Stimulated activated CD4-positive, alpha-beta T cell treated with anti-CD3 and anti-CD28 coated beads, TNF-alpha, amount 100 ng/mL, for 4 hours (primary cell): ENCODE results near the gene ACSF2.
"Not testable (repeated sequence)": the region's sequence is repeated elsewhere in the genome, so short reads cannot be mapped to it uniquely, and the experiment has no call there.

Source experiments
- DNase-seq, 3 experiments: peaks; one replicate each; pipeline ENCODE4 v3.0.0-alpha.2; 2020; ENCODE audit warnings: low read depth in 3 of 3

The ACSF2 gene

DNA sequence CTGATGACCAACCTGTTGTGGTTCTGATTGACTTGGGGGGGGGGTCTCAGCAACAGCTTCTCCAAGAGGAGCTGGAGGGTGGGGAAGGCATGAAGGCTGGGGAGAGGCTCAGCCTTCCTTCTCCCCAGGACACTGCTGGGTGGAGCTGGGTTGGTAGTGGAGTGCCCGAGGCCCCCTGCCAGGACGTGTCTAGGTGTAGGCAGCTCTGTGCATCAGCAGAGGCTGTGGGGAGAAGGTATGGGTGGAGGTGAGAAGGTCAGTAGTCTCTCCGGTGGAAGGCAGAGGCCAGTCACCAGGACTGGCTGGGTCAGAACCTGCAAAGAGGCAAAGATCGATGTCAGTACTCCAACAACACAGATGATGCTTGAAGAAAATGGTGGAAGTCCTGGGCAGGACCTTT is 38.7 kb downstream of the ACSF2 start:
- no peak for DNase-seq

GRCh38 chr17:50465171-50465570 is 39.2 kb downstream of the ACSF2 start:
- no peak for DNase-seq

DNA sequence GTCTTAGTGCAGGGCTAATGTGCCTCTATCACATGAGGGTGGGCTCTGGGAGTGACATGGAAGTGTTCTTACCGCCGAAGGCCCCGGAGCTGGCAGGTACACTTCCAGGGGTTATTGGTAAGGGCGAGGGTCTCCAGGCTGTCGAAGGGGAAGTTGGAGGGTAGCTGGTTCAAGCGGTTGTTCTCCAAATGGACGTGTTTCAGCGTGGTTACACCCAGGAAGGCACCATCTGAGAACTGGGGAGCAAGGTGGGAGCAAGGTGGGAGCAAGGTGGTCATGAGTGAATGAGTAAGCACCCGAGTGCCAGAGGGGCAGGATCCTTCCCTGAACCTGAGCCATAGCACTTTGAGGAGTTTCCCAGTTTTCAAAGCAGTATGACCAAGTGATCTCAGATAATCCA is 39.6 kb downstream of the ACSF2 start:
- DNase-seq, result no peak

GRCh38 chr17:50466371-50467113 is 40.5 kb downstream of the ACSF2 start:
- DNase-seq, result no peak

DNA sequence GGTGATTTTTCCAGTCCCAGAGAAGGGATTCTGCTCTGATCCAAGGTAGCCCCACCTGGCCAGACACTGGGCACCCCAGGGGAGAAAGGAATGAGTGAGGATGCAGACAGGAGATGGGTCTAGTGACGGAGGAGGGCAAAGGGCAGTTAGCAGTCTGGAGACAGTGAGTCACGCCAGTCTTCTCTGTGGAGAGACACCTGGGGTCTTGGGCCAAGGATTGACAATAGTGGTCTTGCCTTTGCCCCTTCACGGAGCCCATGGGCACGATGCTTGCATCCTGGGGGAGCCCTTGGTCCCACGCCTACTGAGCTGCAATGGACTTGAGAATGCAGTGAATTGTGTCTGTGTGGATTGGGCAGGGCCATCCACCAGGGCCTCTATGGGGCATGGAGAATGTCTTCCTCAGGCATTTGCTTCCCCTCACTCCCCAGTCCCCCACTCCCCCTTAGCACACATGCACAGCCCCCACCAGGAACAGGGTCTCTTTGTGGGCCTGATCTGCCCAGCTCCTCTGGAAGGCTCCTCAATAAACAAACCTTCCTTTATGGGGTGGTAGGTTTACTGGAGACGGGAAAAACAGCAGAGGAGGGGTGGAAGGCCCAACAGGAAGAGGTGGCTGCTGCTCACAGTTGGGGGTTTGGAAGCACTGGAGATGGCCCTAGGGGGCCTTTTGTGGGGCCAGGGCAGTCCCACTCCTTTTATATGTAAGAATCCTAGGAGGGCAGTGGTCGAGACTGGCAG is 41.3 kb downstream of the ACSF2 start:
- no peak for DNase-seq

DNA sequence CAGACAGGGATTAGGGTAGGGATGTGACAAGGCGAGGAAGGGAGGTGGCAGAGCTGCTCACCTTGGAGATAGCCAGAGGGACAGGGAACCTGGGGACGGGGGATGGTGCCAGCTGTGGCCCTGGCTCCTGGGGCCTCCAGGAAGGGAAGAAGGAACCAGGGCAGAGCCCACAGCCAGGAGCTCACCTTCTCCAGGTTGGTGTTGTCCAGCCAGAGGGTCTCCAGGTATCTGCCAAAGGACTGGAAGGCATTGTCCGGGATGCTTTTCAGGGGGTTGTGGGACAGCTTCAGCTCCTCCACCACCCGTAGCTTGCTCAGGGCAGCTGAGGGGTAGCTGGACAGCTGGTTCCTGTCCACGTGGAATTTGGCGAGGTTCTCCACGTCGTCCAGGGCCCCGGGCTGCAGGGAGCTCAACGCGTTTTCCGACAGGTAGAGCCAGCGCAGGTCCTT is 41.9 kb downstream of the ACSF2 start:
- DNase-seq, result no peak

DNA sequence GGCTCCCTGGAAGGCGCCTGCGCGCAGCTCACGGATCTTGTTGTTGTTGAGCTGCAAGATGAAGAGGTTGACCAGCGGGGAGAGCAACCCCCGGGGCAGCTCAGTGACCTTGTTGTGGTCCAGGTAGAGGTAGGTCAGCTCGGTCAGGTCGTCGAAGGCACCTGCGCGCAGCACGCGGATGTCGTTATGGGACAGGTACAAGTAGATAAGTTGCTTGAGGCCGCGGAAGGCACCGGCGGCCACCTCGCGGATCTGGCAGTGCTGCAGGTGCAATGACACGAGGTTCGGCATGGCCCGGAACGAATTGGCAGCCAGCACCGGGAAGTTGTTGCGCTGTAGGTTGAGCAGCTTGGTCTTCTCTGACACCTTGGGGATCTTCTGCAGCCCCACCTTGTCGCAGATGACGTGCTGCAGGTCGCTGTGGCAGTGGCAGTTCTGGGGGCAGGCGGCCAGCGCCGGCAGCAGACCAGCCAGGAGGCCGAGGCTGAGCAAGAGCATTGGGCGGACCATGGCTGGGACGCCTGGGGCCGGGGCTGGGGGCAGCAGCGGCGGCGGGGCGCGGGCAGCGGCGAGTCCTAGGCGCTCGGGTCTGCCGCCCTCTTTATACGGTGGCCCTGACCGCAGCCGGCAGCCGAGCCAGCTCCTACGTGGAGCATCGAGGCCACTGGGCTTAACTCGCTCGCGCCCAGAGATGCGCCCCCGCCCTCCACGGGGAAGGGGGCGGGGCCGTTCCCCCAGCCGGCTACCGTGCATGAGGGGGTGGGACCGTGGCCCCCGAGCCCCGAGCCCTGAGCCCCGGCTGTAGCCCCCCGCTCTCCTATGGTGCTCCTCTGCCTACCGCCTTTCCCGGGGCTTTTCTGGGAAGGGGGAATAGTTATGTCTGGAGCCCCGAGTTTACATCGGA is 42.5 kb downstream of the ACSF2 start, which contains the start of gene CHAD:
TSS of gene CHAD (minus strand) at position 577 of the 904 bp plus-strand sequence. CDS start at position 510, 67 bp downstream.
- DNase-seq, result no peak

DNA sequence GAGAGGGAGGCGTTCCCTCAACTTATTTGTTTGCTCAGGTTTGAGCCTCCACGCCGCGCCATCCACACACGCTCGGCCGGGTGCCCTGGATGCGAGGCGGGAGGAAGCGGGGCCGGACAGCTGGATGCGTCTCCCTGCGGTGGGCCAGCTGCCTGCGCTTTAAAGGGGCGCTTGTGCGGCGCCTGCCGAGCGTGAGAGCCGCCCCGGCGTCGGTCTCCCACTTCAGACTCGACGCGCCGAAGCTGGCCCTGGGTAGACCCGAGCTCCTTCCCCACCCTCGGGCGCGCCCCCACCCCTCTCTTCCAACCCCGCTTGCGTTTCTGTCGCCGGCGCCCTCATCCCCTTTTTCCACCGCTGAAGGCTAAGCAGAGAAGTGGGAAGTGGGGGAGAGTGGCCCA is 43.2 kb downstream of the ACSF2 start:
- no peak for DNase-seq

- no peak for DNase-seq
Measured at GRCh38 chr17:50469671-50470305, 43.8 kb downstream of the ACSF2 start.

DNA sequence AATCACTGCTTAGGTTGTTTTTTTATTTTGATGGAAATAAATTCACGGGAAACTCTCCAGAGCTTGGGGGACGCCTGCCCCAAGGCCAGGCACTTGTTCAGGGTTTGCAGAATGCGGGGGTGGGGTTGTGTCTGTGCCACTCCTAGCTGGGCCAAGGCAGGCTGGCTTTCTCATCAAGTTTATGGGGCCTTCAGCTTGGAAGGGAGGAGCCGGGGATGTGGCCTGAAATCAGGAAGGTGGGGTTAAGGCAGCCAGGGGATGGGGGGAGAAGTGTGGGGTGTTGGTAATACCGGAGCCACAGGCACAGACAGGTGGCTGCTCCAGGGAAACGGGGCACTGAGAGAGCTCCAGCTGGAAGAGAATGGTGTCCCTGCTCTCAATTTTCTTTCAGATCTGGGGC is 44.4 kb downstream of the ACSF2 start:
- DNase-seq, result no peak

GRCh38 chr17:50471009-50471905 is 45.2 kb downstream of the ACSF2 start:
- DNase-seq, result no peak

DNA sequence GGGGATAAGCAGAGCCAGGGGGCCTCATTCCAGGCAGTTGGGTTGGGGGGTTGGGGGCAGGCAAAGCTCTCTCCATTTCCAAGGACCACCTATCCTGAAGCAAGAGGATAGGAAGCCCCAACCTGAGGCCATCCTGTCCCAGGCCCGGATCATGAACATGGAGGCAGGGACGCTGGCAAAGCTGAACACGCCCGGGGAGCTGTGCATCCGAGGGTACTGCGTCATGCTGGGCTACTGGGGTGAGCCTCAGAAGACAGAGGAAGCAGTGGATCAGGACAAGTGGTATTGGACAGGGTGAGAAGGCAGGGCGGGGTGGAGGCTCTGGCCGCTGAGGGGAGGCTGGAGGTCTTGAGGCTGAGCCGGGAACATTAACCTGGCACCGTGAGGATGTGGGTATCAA is 46.3 kb downstream of the ACSF2 start:
- DNase-seq, result no peak

GRCh38 chr17:50472761-50473161 is 46.7 kb downstream of the ACSF2 start:
- not testable (repeated sequence) for DNase-seq

DNA sequence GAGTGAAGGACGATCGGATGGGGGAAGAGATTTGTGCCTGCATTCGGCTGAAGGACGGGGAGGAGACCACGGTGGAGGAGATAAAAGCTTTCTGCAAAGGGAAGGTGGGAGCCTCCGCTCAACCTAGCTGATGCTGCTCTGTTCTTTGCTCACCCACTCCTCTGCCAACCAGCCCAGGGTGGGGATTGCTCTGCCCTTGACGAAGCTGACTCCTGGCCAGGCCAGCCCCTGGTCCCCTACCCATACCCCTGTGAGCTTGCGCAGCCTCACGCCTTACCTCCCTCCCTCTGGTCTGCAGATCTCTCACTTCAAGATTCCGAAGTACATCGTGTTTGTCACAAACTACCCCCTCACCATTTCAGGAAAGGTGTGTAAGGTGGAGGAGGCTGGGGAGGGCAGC is 47.9 kb downstream of the ACSF2 start:
- DNase-seq, result no peak

GRCh38 chr17:50474523-50474922 is 48.5 kb downstream of the ACSF2 start:
- DNase-seq, result no peak

DNA sequence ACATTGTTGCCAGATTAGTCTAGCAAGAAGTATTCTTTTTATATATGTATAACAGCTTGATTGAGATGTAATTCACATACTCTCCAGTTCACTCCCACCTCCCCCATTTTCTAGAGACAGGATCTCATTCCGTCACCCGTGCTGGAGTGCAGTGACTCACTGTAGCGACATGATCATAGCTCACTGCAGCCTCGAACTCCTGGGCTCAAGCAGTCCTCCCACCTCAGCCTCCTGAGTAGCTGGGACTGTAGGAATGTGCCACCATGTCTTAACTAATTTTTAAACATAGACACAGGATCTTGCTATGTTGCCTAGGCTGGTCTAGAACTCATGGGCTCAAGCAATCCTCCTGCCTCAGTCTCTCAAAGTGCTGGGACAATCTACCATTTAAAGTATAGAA is 49.3 kb downstream of the ACSF2 start:
- DNase-seq, result no peak

DNA sequence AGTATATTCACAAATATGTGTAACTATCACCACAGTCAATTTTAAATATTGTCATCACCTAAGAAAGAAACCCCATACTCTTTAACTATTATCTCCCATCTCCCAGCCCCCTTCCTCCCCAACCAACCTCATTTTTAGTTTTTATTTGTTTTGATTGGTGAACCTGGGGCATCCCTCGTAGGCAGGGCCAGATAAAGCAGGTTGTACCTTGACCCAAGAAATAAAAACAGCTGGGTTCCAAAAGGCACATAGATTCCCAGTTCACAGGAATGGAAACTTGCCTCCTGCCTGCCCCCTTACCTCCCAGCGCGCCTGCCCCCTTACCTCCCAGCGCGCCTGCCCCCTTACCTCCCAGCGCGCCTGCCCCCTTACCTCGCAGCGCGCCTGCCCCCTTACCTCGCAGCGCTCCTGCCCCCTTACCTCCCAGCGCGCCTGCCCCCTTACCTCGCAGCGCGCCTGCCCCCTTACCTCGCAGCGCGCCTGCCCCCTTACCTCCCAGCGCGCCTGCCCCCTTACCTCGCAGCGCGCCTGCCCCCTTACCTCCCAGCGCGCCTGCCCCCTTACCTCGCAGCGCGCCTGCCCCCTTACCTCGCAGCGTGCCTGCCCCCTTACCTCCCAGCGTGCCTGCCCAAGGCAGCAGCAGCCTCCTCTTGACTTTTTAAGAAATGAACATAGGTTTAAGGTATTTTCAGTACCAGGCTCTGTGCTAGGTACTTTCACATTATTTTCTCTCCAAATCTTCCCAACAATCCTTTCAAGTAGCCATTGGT is 49.9 kb downstream of the ACSF2 start:
- not testable (repeated sequence) for DNase-seq

DNA sequence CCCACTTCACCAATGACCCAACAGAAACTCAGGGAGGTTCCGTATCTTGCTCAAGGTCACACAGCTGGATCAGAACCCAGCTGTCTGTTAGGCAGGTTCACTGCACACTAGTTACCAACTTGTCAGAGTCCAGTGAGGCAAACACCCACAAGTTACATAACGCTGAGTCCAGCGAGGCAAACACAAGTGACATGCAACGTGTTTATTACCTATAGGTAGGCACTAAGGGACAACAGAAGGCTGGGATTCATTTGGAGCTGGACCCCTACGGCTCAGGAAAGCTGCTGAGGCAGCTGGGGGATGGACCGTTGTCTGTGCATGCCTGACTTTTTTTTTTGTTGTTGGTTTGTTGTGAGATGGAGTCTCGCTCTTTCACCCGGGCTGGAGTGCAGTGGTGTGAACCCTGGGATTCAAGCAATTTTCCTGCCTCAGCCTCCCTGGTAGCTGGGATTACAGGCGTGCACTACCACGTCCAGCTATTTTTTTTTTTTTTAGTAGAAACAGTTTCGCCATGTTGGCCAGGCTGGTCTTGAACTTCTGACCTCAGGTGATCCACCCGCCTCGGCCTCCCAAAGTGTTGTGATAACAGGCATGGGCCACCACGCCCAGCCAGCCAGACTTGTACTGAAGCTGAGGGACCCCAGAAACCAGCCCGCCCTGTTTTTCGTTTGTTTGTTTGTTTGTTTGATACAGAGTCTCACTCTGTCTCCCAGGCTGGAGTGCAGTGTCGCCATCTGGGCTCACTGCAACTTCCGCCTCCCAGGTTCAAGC is 50.7 kb downstream of the ACSF2 start:
- DNase-seq, result no peak

GRCh38 chr17:50477976-50478375 is 52.0 kb downstream of the ACSF2 start:
- no peak for DNase-seq
